ENCODE results near the gene ARPP19. TPM values are rescaled to one million over a fixed set of nuclear protein-coding genes. Genes with fewer than 3 reads are reported as not detected.
"Not testable (repeated sequence)": the region's sequence is repeated elsewhere in the genome, so short reads cannot be mapped to it uniquely, and the experiment has no call there.

Gene ARPP19
- total and polyA plus RNA-seq, 2 experiments from 2014 or later: 52.7 to 130 TPM

- no peaks in the 10 kb centered on the region for H3K4me1 ChIP-seq (ENCODE audit: insufficient read depth)
- no peaks in the 10 kb centered on the region for H3K9me2 ChIP-seq (replicated peaks; ENCODE audit: insufficient read depth)
- TF ChIP-seq EZH2 (IDR thresholded peaks at IDR 0.05; ENCODE audit: borderline replicate concordance) (no peak), EZH2phosphoT487 (IDR thresholded peaks at IDR 0.05; ENCODE audit: low read depth, severe bottlenecking, unreplicated experiment) (no peak), CTCF (IDR thresholded peaks at IDR 0.05; ENCODE audit: poor library complexity) (no peak)
- no peaks in the 10 kb centered on the region for H3K36me3 ChIP-seq (replicated peaks; ENCODE audit: insufficient read depth, low read depth)
- no peak overlapping the region for H3K4me2 ChIP-seq
- 91% methylated on average over 1 of the region's 1 CpG for WGBS (ENCODE audit: low lambda C conversion rate, missing lambda C conversion rate)
- no peaks in the 10 kb centered on the region for H3K27me3 ChIP-seq
- H3K4me3 ChIP-seq: no peak overlapping the region
- no peaks in the 10 kb centered on the region for H4K20me1 ChIP-seq (ENCODE audit: insufficient read depth, poor library complexity, severe bottlenecking)
- peaks cover 5% of the 10 kb centered on the region for H3K79me2 ChIP-seq
- DNase-seq (ENCODE audit: low spot score): no peak
- H3K9me3 ChIP-seq (ENCODE audit: low read depth): no peaks in the 10 kb centered on the region
- no peak overlapping the region for H3K27ac ChIP-seq
- no peak overlapping the region for H2AFZ ChIP-seq
Measured at GRCh38 chr15:52514482-52514881, 54.3 kb downstream of the ARPP19 start.

GRCh38 chr15:52512869-52513268, 56.0 kb downstream of the ARPP19 start:
- H3K4me1 ChIP-seq (ENCODE audit: insufficient read depth); H2AFZ ChIP-seq; H3K27me3 ChIP-seq; H3K27ac ChIP-seq; H3K9me2 ChIP-seq (replicated peaks; ENCODE audit: insufficient read depth); H3K36me3 ChIP-seq (replicated peaks; ENCODE audit: insufficient read depth, low read depth); H3K4me2 ChIP-seq; H3K4me3 ChIP-seq; H4K20me1 ChIP-seq (ENCODE audit: insufficient read depth, poor library complexity, severe bottlenecking); H3K79me2 ChIP-seq; H3K9me3 ChIP-seq (ENCODE audit: low read depth); DNase-seq (ENCODE audit: low spot score): not testable (repeated sequence)
- 87% methylated on average over 8 of the region's 8 CpGs for WGBS (ENCODE audit: low lambda C conversion rate, missing lambda C conversion rate)

GRCh38 chr15:52511084-52511483, 57.7 kb downstream of the ARPP19 start:
- Histone ChIP-seq H4K20me1 (ENCODE audit: insufficient read depth, poor library complexity, severe bottlenecking) (no peaks in the 10 kb centered on the region), H3K27ac (no peak overlapping the region), H3K4me3 (no peak overlapping the region), H3K36me3 (replicated peaks; ENCODE audit: insufficient read depth, low read depth) (no peaks in the 10 kb centered on the region), H3K27me3 (no peaks in the 10 kb centered on the region), H3K4me2 (no peak overlapping the region), H3K79me2 (peaks cover 7% of the 10 kb centered on the region), H3K9me2 (replicated peaks; ENCODE audit: insufficient read depth) (no peaks in the 10 kb centered on the region), H3K9me3 (ENCODE audit: low read depth) (no peaks in the 10 kb centered on the region), H2AFZ (no peak overlapping the region), H3K4me1 (ENCODE audit: insufficient read depth) (no peaks in the 10 kb centered on the region)
- WGBS (ENCODE audit: low lambda C conversion rate, missing lambda C conversion rate): 82% methylated on average over 2 of the region's 2 CpGs
- TF ChIP-seq EZH2phosphoT487 (IDR thresholded peaks at IDR 0.05; ENCODE audit: low read depth, severe bottlenecking, unreplicated experiment) (no peak), EZH2 (IDR thresholded peaks at IDR 0.05; ENCODE audit: borderline replicate concordance) (no peak), CTCF (IDR thresholded peaks at IDR 0.05; ENCODE audit: poor library complexity) (no peak)
- no peak for DNase-seq (ENCODE audit: low spot score)

GRCh38 chr15:52509500-52510245, 59.2 kb downstream of the ARPP19 start:
- no peak for DNase-seq (ENCODE audit: low spot score)
- Histone ChIP-seq H3K79me2 (peaks cover 7% of the 10 kb centered on the region), H4K20me1 (ENCODE audit: insufficient read depth, poor library complexity, severe bottlenecking) (no peaks in the 10 kb centered on the region)

More at GRCh38 chr15:52509500-52510245, 59.2 kb downstream of the ARPP19 start:
- Histone ChIP-seq H3K4me2 (no peak overlapping the region), H3K9me3 (ENCODE audit: low read depth) (no peaks in the 10 kb centered on the region), H3K9me2 (replicated peaks; ENCODE audit: insufficient read depth) (no peaks in the 10 kb centered on the region), H3K36me3 (replicated peaks; ENCODE audit: insufficient read depth, low read depth) (no peaks in the 10 kb centered on the region), H3K27ac (no peak overlapping the region), H3K4me3 (no peak overlapping the region), H3K27me3 (no peaks in the 10 kb centered on the region), H2AFZ (no peak overlapping the region), H3K4me1 (ENCODE audit: insufficient read depth) (no peaks in the 10 kb centered on the region)
- 75% methylated on average over 3 of the region's 3 CpGs for WGBS (ENCODE audit: low lambda C conversion rate, missing lambda C conversion rate)
- TF ChIP-seq CTCF (IDR thresholded peaks at IDR 0.05; ENCODE audit: poor library complexity) (no peak), EZH2 (IDR thresholded peaks at IDR 0.05; ENCODE audit: borderline replicate concordance) (no peak)

Data from hepatocyte (in vitro differentiated cells).